Natural killer cell (primary cell): ENCODE results near the gene C19orf25. TPM values are rescaled to one million over a fixed set of nuclear protein-coding genes. Genes with fewer than 3 reads are reported as not detected.
"Not testable (repeated sequence)": the region's sequence is repeated elsewhere in the genome, so short reads cannot be mapped to it uniquely, and the experiment has no call there.

ENCODE experiments used
- ATAC-seq, 3 donors: fragments of 150-1000 bp in 2 of 3; fragments of 200-7000 bp in 1 of 3; cut with Tn5 transposase; 1 replicate in 1 of 3; 2 replicates in 2 of 3; pipeline ENCODE4 v1.10.0; 2021; ENCODE audit warnings: mild to moderate bottlenecking in 2 of 3, moderate library complexity in 2 of 3
- DNase-seq, 2 donors: peaks; one replicate each; pipeline versions ENCODE4 v3.0.0 to v3.0.0-alpha.2; 2013 to 2021; ENCODE audit warnings: mixed read lengths in 1 of 2
- H3K27ac ChIP-seq: one replicate; pipeline ENCODE4 v1.5.1; 2013; ENCODE audit warnings: mild to moderate bottlenecking, low read length
- H3K27me3 ChIP-seq: one replicate; pipeline ENCODE4 v1.6.1; 2013; ENCODE audit warnings: low read length; ENCODE audit not compliant: control insufficient read depth, insufficient read depth
- H3K36me3 ChIP-seq: one replicate; pipeline ENCODE4 v1.6.1; 2013; ENCODE audit warnings: low read length; ENCODE audit not compliant: control insufficient read depth, insufficient read depth
- H3K4me1 ChIP-seq: one replicate; pipeline ENCODE4 v1.6.1; 2013; ENCODE audit warnings: low read length; ENCODE audit not compliant: control insufficient read depth, insufficient read depth
- H3K4me3 ChIP-seq: one replicate; pipeline ENCODE4 v1.5.1; 2013; ENCODE audit warnings: low read length
- H3K9me3 ChIP-seq: one replicate; pipeline ENCODE4 v1.6.1; 2013; ENCODE audit warnings: low read length; ENCODE audit not compliant: control insufficient read depth, insufficient read depth
- H3K27ac Mint-ChIP-seq, 2 donors: one replicate each; pipeline ENCODE4 v1.8.0; 2022; ENCODE audit warnings: mild to moderate bottlenecking in 2 of 2, mixed read lengths in 2 of 2, moderate library complexity in 1 of 2
- H3K27me3 Mint-ChIP-seq, 2 donors: one replicate each; pipeline ENCODE4 v1.8.0; 2022; ENCODE audit warnings: low read depth in 2 of 2, mixed read lengths in 2 of 2
- H3K36me3 Mint-ChIP-seq: one replicate; pipeline ENCODE4 v1.8.0; 2022; ENCODE audit warnings: mixed read lengths
- H3K4me1 Mint-ChIP-seq, 2 donors: one replicate each; pipeline ENCODE4 v1.8.0; 2022; ENCODE audit warnings: mixed read lengths in 2 of 2
- H3K4me3 Mint-ChIP-seq: one replicate; pipeline ENCODE4 v1.8.0; 2022; ENCODE audit warnings: mild to moderate bottlenecking, moderate library complexity, mixed read lengths
- H3K9me3 Mint-ChIP-seq, 2 donors: one replicate each; pipeline ENCODE4 v1.8.0; 2022; ENCODE audit warnings: mixed read lengths in 2 of 2
- WGBS: methylation state at CpG from one replicate; pipeline ENCODE4 v1.1.7; 2013; ENCODE audit warnings: missing lambda C conversion rate; ENCODE audit not compliant: insufficient coverage; 5-methylcytosine and 5-hydroxymethylcytosine counted together
- intact Hi-C: fragments of 100-400 bp; cut with micrococcal nuclease; formaldehyde crosslinking; loops from one replicate; pipeline ENCODE4 v1.14.2; 2022
- total RNA-seq, 4 donors: library from RNA; stranded (reverse); fragments of 120-200 nt in 1 of 4; gene quantifications; one replicate each; pipeline versions ENCODE4 v1.2.3 to v1.2.4, GENCODE V29; 2013 to 2022
- TF ChIP-seq, protein P1 (sequence below): fragments of 200-600 bp; IDR thresholded peaks from one replicate; pipeline ENCODE4 v1.8.0; 2022; ENCODE audit warnings: antibody characterized with exemption

Gene C19orf25
- total RNA-seq, 3 donors from 2014 or later (not counting 1 experiment from before 2014, with no cell fraction given): 30.2 to 42.2 (median 34.3) TPM

- Mint-ChIP-seq H3K27me3 (no peaks in the 10 kb centered on the region), H3K27ac (no peak overlapping the region), H3K36me3 (no peaks in the 10 kb centered on the region), H3K4me1 (peaks cover 9 to 25% of the 10 kb centered on the region in 2 donors), H3K4me3 (no peak overlapping the region), H3K9me3 (no peaks in the 10 kb centered on the region)
- ATAC-seq: no peak
- intact Hi-C loops: no loop called here
- no peaks in the 10 kb centered on the region for H3K9me3 ChIP-seq
- TF ChIP-seq, protein P1, sequence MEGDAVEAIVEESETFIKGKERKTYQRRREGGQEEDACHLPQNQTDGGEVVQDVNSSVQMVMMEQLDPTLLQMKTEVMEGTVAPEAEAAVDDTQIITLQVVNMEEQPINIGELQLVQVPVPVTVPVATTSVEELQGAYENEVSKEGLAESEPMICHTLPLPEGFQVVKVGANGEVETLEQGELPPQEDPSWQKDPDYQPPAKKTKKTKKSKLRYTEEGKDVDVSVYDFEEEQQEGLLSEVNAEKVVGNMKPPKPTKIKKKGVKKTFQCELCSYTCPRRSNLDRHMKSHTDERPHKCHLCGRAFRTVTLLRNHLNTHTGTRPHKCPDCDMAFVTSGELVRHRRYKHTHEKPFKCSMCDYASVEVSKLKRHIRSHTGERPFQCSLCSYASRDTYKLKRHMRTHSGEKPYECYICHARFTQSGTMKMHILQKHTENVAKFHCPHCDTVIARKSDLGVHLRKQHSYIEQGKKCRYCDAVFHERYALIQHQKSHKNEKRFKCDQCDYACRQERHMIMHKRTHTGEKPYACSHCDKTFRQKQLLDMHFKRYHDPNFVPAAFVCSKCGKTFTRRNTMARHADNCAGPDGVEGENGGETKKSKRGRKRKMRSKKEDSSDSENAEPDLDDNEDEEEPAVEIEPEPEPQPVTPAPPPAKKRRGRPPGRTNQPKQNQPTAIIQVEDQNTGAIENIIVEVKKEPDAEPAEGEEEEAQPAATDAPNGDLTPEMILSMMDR: no peak
- no peaks in the 10 kb centered on the region for H3K27me3 ChIP-seq
- H3K27ac ChIP-seq: no peak overlapping the region
- no peak for DNase-seq
- no peak overlapping the region for H3K4me3 ChIP-seq
- WGBS: 93% methylated on average over 26 of the region's 26 CpGs
- H3K4me1 ChIP-seq: peaks cover 25% of the 10 kb centered on the region
- H3K36me3 ChIP-seq: peaks cover 2% of the 10 kb centered on the region
Observed at GRCh38 chr19:1481224-1481892, 2.3 kb upstream of the C19orf25 start.

DNA sequence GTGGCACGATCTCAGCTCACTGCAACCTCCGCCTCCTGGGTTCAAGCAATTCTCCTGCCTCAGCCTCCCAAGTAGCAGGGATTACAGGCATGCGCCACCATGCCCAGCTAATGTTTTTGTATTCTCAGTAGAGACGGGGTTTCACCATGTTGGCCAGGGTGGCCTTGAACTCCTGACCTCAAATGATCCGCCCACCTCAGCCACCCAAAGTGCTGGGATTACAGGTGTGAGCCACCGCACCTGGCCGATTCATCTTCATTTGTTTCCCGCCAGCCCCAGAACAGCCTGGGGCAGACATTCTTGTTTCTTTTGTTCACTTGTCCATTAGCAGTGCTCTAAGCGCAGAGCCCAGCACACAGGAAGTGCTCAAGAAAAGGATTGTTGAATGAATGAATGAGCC is 2.0 kb downstream of the C19orf25 start:
- intact Hi-C loops: not testable (repeated sequence)

GRCh38 chr19:1475751-1476437 is 3.1 kb downstream of the C19orf25 start:
- no peak overlapping the region for H3K4me3 ChIP-seq

More for the DNA sequence above, 2.0 kb downstream of the C19orf25 start:
- H3K27ac ChIP-seq, H3K4me3 ChIP-seq, H3K36me3 ChIP-seq, H3K9me3 ChIP-seq, H3K27me3 Mint-ChIP-seq, H3K9me3 Mint-ChIP-seq, ATAC-seq, H3K4me3 Mint-ChIP-seq, H3K27me3 ChIP-seq, DNase-seq, H3K36me3 Mint-ChIP-seq, H3K27ac Mint-ChIP-seq: not testable (repeated sequence)
- H3K4me1 Mint-ChIP-seq: peaks cover 9 to 32% of the 10 kb centered on the region in 2 donors
- peaks cover 35% of the 10 kb centered on the region for H3K4me1 ChIP-seq
- 97% methylated on average over 9 of the region's 9 CpGs for WGBS

More at GRCh38 chr19:1475751-1476437, 3.1 kb downstream of the C19orf25 start:
- WGBS: 96% methylated on average over 31 of the region's 31 CpGs
- Histone ChIP-seq H3K4me1 (peaks cover 46% of the 10 kb centered on the region), H3K9me3 (no peaks in the 10 kb centered on the region), H3K27me3 (peaks cover 12% of the 10 kb centered on the region), H3K27ac (no peak overlapping the region), H3K36me3 (peaks cover 2% of the 10 kb centered on the region)
- TF ChIP-seq, protein P1: no peak
- H3K4me1 Mint-ChIP-seq: peaks cover 9 to 37% of the 10 kb centered on the region in 2 donors
- H3K27me3 Mint-ChIP-seq: peaks cover 0 to 2% of the 10 kb centered on the region in 2 donors
- DNase-seq (no peak), ATAC-seq (no peak)
- no peaks in the 10 kb centered on the region for H3K9me3 Mint-ChIP-seq
- H3K27ac Mint-ChIP-seq: no peak overlapping the region
- intact Hi-C loops: no loop called here
- H3K4me3 Mint-ChIP-seq: no peak overlapping the region
- no peaks in the 10 kb centered on the region for H3K36me3 Mint-ChIP-seq
